GM12892 (cell line): Measurements from ENCODE around the gene PFN1.

Source experiments
- POLR2A ChIP-seq: IDR thresholded peaks from 2 replicates; pipeline ENCODE4 v1.6.1; 2011; ENCODE audit warnings: low read depth, low read length, control low read depth
- POLR2AphosphoS5 ChIP-seq: IDR thresholded peaks from 2 replicates; pipeline ENCODE4 v1.6.1; 2011; ENCODE audit warnings: low read depth, low read length, control low read depth

- TF ChIP-seq POLR2A (no peak), POLR2AphosphoS5 (no peak)
These were observed 28.8 kb downstream of the PFN1 start for GRCh38 chr17:4919511-4920047.
